ENCODE results near the gene NPY.

Gene NPY

DNA sequence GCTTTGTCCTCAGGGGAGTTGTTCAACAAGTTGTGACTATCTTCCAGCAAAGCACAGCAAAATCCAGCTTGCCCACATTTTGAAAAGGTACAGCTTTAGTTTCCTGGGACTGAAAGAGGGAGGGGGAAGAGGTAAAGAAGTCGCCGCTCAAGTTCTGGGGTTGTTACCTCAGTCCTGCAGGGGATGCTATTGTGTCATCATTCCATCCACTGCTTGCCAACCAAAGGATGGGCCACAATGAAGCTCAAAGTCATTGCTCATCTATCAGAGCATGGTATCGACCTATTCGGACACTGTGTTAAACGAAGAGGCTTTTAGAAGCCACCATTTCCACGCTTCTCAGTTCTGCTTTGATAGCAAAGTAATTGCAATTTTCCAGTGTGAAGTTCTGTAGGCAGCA lies 34.3 kb downstream of the NPY start:
- no peak for DNase-seq

DNA sequence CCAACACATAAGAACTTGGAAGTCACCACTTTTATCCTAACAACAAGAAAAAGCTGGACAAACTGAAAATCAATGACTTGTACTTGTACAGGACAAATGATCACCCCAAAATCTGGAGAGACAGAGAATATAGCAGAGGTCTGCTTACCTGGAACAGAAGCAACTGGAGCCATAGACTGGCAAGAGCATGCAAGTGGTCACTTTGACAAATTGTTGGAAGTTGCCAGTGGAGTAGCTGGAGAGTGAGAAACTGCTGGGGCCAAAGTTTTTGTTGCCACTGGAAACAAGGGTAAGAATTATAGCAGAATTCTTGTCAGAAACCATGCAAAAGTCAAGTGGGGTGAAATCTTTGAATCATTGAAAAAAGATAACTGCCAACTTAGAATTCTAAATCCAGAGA lies 35.2 kb downstream of the NPY start:
- DNase-seq: no peak

DNA sequence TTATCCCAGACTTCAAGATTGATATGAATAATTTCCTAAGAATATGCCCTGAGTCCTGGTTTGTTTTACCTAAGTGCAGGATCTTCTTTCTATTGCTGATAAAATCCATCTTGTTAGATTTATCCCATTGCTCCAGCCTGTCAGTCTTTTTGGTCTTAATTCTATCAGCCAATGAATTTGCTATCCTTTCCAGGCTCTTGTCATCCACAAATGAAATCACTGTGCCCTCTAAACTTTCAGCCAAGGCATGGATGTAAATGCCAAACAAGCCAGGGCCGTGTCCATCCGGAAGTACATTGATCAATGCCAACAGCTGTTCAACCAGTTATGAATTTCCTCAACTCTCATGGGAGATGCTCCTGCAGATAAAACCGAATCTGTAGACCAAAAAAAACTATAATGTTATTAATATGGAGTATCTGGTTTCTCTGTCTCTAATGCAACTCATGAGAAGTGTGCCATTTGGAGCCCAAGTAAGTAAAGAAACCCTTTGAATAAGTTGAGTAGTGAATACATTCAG lies 40.0 kb downstream of the NPY start:
- no peak for DNase-seq

DNA sequence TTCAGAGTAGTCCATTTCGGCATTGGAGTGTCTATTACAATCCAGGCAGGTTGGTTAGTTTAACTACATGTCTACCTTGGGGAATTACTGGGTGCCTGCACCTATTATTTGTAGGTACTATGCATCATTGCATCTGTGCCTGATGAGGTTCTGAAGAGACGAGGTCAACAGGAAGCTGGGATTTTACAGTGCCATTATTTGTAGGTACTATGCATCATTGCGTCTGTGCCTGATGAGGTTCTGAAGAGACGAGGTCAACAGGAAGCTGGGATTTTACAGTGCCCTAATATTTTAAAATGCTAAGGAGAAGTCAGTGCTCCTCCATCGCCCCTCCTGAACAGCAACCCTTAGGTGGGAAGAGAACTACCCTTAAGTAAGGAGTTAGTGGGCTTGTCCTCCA lies 41.7 kb downstream of the NPY start:
- DNase-seq: no peak

DNA sequence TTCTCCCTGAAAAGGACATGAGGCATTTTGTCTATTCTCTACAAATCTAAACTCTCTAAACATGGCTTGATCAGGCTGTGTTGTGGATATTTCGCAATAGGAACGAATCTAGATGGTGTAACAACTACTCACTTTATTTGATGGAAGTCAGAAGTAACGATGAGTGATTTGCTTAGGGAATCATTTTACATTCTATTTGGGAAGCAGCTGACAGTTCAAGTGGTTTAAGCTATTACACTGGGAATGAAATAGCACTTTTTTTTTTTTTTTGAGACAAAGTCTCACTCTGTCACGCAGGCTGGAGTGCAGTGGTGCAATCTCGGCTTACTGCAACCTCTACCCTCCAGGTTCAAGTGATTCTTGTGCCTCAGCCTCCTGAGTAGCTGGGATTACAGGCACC lies 44.1 kb downstream of the NPY start:
- no peak for DNase-seq

DNA sequence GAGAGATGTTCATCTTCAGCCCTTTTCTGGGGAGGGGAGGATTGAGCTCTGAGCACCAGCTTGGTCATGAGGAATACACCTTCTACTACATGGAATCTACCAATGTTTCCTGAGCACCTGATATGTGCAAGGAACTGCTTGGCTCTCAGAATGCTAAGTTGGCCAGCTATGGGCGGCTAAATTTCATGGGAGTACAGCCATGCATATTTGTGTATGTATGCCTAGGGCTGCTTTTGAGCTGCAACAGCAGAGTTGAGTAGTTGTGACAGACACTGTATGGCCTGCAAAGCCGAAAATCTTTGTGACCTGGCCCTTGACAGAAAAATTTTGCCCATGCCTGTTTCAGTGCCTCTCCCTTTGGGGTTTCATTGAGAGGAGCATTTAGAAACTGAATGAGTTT lies 44.9 kb downstream of the NPY start:
- no peak for DNase-seq

DNA sequence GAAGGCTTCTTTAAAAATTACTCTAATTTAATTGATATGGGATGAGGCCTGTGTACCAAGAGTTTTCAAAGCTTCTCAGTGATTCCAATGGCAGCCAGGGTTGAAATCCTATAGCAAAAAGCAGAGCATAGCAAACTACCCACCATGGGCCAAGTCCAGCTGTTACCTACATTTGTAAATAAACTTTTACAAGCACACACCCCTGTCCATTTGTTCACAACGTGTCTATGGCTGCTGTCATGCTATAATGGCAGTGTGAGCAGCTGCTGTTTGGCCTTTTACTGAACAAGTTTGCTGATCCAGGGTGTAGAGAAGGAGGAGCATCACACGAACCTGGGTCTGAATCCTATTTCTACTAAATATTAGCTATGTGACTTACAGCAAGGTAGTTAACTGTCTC lies 50.0 kb downstream of the NPY start:
- no peak for DNase-seq

DNA sequence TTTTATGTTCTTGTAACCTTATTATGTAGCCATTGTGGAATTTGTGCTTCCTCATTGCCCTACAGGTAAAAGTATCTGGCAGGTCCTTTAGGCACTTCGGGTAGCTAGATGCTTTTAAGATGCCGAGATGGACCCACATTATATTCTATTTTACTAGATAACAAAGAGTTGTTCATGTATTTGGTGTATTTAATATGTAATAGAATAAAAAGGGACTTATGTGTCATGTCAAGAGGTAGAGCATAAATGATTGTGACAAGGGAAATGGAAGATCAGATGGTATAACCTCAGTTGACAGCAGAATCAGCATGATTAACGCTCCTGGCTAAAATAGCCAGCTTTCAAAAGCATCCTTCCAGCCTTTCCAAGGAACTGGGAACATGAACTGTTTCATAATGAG lies 50.6 kb downstream of the NPY start:
- DNase-seq: no peak

DNA sequence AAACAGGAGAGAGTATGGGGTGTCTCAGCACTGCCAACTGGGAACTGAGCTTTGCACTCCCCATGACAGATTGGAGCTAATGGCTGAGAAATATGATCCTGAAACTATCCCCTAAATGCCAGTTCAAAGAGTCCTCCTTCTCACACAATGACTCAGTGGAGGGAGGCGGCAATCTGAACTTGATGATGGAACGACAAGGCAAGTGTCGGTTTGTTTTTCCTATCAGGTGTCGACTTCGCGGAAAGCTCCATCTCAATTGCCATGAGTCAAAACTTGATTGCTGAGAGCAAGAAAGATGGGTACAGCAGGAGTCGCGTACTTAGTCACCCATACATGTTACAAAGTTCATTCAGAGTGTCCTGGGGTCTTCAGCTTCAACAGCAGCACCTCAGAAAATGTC lies 52.5 kb downstream of the NPY start:
- DNase-seq: no peak

DNA sequence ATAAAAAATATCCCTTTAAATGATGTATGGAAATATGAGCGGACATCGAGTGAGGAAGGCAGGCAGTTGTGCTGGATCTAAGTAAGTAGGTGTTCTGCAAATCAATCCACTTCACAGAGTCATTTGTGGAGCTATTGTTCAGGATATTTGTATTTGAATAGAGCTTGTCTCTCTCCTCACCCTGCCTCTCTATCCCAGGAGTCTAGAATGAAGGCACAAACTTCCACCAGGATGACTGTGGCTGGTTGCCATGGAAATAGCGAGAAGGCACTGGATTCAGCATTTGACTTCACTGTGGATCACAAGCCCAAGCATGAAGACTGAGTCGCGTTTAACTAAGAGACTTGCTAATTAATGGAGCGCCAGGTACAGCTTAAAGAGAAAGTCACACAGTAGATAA lies 53.2 kb downstream of the NPY start:
- DNase-seq: no peak

DNA sequence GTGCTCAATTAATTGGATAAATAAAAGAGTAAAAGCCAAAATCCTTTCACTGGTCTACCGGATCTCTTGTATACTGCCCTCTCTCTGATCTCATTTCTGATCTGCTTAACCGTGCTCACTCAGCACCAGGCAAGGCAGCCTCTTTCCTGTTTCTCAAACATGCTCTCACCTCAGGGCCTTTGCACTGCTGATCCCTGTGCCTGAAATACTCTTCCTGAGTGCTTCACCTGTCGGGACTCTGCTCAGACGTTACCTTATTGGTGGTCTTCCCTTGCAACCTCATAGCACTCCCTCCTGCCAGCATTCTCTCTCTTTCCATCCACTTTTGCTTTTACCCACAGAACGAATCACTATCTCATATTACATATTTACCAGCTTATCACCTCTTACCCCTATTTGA lies 55.6 kb downstream of the NPY start:
- DNase-seq: no peak

DNA sequence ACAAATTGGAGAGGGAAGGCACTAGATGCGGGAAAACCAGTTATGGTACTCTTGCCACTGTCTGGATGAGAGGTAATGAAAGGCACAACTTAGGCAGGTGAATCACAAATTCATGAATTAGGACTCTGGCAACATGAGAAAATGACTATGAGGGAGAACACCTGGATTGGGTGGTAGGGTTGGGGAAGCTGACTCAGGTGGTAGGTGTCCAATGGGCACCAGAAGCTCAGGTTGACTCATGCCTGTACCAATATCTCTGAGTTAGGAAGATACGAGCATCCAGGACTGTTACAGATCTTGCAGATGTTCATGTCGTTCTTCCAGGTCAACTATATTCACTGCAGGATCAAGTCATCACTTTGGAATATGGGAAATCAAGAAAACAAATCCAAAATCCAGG lies 56.7 kb downstream of the NPY start:
- no peak for DNase-seq
